SH-SY5Y (cell line): Measurements from ENCODE around the gene CFAP97D2.

ENCODE experiments used
- GATA2 ChIP-seq: IDR thresholded peaks from 2 replicates; pipeline ENCODE4 v1.6.1; 2011; ENCODE audit warnings: mild to moderate bottlenecking, low read depth, low read length
- GATA3 ChIP-seq: IDR thresholded peaks from 2 replicates; pipeline ENCODE4 v1.6.1; 2011; ENCODE audit warnings: low read depth, mild to moderate bottlenecking, low read length, moderate library complexity

The CFAP97D2 gene

GRCh38 chr13:114202581-114202980 is 23.5 kb downstream of the CFAP97D2 start:
- TF ChIP-seq GATA2 (no peak), GATA3 (no peak)

DNA sequence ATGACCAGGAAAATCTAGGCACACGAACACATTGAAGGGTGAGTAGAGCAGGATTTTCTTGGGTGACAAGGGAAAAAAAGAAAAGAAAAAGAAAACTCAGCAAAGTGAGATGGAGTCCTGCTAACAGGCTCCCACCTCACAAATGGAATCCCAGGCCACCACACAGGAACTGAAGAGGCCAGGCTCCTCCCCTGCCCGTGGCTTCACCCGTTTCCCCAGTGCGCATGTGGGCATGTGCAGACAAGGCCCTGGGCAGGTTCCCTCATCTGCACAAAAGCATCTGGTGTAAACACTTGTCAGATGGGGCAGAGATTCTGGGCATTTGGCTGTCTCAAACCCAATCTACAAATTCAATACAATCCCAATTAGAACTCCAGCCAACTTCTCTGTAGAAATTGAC is 24.5 kb downstream of the CFAP97D2 start:
- TF ChIP-seq GATA2 (no peak), GATA3 (no peak)

GRCh38 chr13:114204894-114205293 is 25.8 kb downstream of the CFAP97D2 start:
- TF ChIP-seq GATA2 (no peak), GATA3 (no peak)

DNA sequence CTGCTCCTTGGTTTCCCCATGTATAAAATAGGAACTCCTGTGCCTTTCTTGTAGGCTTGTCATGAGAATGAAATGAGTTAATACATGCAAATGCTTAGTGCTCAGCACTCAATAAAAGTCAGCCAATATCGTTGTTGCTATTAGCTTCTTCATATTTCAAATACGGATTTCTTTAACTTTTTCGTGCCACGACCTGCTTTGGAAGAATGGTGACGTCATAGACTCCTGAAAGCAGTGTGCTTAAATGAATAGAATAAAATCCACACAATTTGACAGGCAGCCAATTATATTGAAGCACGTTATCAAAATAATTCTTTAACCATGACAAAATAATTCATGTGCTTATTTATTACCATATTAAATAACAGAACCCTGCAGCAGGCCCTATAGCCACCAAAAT is 29.1 kb downstream of the CFAP97D2 start:
- TF ChIP-seq GATA2: no peak
- no peak for TF ChIP-seq GATA3

DNA sequence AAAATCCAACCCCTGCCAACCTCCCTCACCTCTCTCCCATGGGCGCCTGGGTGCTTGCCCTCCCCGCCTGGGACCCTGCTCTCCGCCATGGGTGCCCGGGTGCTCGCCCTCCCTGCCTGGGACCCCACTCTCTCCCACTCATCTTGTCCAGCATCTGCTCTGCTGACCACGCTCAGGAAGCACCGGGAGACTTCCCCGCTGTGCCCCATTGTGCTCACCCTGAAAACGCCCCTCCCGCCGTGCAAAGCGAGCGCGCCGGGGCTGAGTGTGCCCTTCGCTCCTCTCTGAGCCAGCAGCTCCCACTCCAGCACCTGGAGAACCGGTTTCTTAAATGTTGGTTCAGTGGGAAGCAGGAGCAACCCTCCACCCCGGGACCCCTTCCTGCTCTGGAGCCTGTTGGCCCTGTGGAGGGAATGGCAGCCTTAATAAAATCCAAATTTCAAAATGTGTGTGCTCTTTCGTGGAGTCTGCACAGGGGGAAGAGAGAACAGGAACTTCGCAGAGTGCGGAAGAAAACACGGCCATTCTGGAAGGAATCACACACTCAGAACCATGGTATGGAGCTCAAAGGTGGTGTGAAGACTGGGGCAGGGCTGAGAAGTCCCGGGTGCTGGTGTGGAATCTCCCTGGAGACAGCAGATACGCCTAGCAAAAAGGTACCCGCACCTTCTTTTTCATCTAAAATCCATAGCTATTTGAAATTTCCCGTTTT is 32.5 kb downstream of the CFAP97D2 start:
- TF ChIP-seq GATA2 (no peak), GATA3 (no peak)

GRCh38 chr13:114212158-114212495 is 33.1 kb downstream of the CFAP97D2 start:
- TF ChIP-seq GATA3 (no peak), GATA2 (no peak)

DNA sequence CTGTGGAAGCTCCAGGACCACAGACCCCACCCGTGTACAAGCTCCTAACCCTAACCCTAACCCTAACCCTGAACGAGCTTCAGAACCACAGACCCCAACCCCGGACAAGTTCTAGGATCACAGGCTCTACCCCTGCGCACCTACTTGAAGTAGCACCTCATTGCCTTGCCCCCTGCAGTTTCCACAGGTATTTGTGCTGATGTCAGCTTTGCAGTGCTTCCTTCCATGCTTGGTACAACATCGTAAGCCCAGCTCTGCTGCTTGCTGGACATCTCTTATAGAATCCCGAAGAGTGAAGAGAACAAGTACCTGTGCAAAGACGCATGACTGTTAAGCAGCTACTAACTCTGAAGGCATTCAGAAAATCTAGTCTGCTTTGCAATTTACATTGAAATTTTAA is 34.9 kb downstream of the CFAP97D2 start:
- no peak for TF ChIP-seq GATA2
- TF ChIP-seq GATA3: no peak

GRCh38 chr13:114219392-114219791 is 40.3 kb downstream of the CFAP97D2 start:
- TF ChIP-seq GATA3: no peak
- no peak for TF ChIP-seq GATA2

GRCh38 chr13:114222461-114222968 is 43.5 kb downstream of the CFAP97D2 start:
- TF ChIP-seq GATA2 (no peak), GATA3 (no peak)

GRCh38 chr13:114224201-114224600 is 45.1 kb downstream of the CFAP97D2 start:
- TF ChIP-seq GATA2 (no peak), GATA3 (no peak)

- TF ChIP-seq GATA2 (no peak), GATA3 (no peak)
Measured at GRCh38 chr13:114225610-114226009, 46.6 kb downstream of the CFAP97D2 start.

DNA sequence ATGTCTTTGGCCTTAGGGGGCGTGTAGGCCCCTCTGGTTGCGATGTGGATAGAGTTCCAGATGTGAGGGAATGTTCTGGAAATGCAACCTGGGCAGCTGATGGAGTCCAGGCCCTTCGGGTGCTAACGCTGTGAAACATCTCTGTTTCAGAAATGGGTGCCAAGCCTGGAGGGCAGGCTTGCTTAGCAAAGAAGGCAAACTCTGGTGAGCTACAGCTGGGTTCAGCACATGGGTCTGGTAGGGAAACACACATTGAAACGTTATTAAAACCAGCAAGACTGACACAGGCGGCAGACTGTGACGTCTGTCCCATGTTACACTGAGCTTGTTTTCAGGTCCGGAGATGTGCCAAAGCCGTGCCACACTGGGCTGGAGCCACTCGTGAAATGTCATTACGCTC is 47.0 kb downstream of the CFAP97D2 start:
- TF ChIP-seq GATA2: no peak
- no peak for TF ChIP-seq GATA3

- TF ChIP-seq GATA2: no peak
Measured at GRCh38 chr13:114226699-114227323, 47.8 kb downstream of the CFAP97D2 start.

GRCh38 chr13:114227528-114227927 is 48.5 kb downstream of the CFAP97D2 start:
- TF ChIP-seq GATA3 (no peak), GATA2 (no peak)

GRCh38 chr13:114228176-114228575 is 49.1 kb downstream of the CFAP97D2 start:
- TF ChIP-seq GATA3 (no peak), GATA2 (no peak)

DNA sequence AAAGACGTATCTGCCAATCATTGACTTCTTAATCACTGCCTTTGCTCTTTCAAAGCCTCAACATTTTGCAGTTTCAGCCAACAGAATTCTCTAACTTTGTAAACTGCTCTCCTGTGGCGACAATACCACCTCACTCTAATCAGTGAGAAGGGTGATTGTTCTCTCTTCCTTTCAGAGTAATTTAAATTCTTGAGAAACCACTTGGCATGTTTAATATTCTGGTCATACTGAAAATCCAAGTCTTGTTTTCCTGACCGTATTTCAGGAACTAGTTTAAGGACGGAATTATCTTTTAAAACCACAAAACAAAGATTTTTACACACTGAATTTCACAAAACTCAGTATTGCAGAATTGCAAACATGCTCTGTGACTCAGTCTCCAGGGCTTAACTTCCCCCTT is 50.4 kb downstream of the CFAP97D2 start:
- TF ChIP-seq GATA2 (no peak), GATA3 (no peak)
